Activated CD4-positive, CD25-positive, alpha-beta regulatory T cell treated with anti-CD3 and anti-CD28 coated beads, Interleukin-2, amount 50 U/mL, for 24 hours (primary cell): ENCODE data around the gene TEX14.

Experiments used
- ATAC-seq, 2 donors: fragments of 150-1000 bp; cut with Tn5 transposase; one replicate each; pipeline ENCODE4 v1.10.0; 2021; ENCODE audit warnings: mild to moderate bottlenecking in 1 of 2, moderate library complexity in 1 of 2

The TEX14 gene

GRCh38 chr17:58517928-58518609 lies 173.8 kb downstream of the TEX14 start:
- ATAC-seq, result peak; percentile 87 to 90

GRCh38 chr17:58517378-58517927 lies 174.4 kb downstream of the TEX14 start:
- ATAC-seq, result no peak

GRCh38 chr17:58516644-58517377 lies 175.0 kb downstream of the TEX14 start:
- no peak for ATAC-seq

- no peak for ATAC-seq
Observed at GRCh38 chr17:58515286-58515685, 176.6 kb downstream of the TEX14 start.

- ATAC-seq, result no peak
Observed at GRCh38 chr17:58514770-58515157, 177.1 kb downstream of the TEX14 start.

GRCh38 chr17:58513965-58514769 lies 177.7 kb downstream of the TEX14 start, which contains the start of gene MTMR4:
Gene MTMR4 (minus strand): TSS chr17:58514638. CDS start chr17:58514407, 231 bp downstream.
- ATAC-seq, result peak; percentile 3 to 6

- ATAC-seq, result no peak
Observed at GRCh38 chr17:58513267-58513964, 178.4 kb downstream of the TEX14 start.

- ATAC-seq, result no peak
Observed at GRCh38 chr17:58510075-58510474, 181.8 kb downstream of the TEX14 start.

- ATAC-seq, result no peak
Observed at GRCh38 chr17:58508341-58509067, 183.3 kb downstream of the TEX14 start.

- no peak for ATAC-seq
Observed at GRCh38 chr17:58507123-58507634, 184.7 kb downstream of the TEX14 start.
